Posterior cingulate gyrus (tissue), 11 donors: ENCODE measurements around the gene ZNF202.
A peak's percentile ranks its signal among the peaks of the same experiment; 100 is the strongest.

Source experiments
- DNase-seq, 10 donors: peaks; one replicate each; pipeline versions ENCODE4 v3.0.0 to v3.0.0-alpha.2; 2020 to 2021; ENCODE audit warnings: mixed read lengths in 3 of 10
- intact Hi-C: fragments of 100-400 bp; cut with DNase I; formaldehyde crosslinking; loops from one replicate; pipeline ENCODE4 v1.15.1; 2023

Gene ZNF202

GRCh38 chr11:123684601-123685000, 56.9 kb downstream of the ZNF202 start:
- intact Hi-C loops, result no loop called here
- DNase-seq, result no peak

GRCh38 chr11:123683428-123684170, 57.9 kb downstream of the ZNF202 start:
- no peak for DNase-seq
- intact Hi-C loops, result no loop called here

GRCh38 chr11:123682696-123683410, 58.6 kb downstream of the ZNF202 start:
- peak in 2 of 10 donors; percentile 10 to 13 for DNase-seq
- intact Hi-C loops, result no loop called here

- DNase-seq, result no peak
- intact Hi-C loops, result no loop called here
Observed at GRCh38 chr11:123681030-123681429, 60.4 kb downstream of the ZNF202 start.

GRCh38 chr11:123678246-123678645, 63.2 kb downstream of the ZNF202 start:
- intact Hi-C loops, result no loop called here
- no peak for DNase-seq

GRCh38 chr11:123677510-123677909, 64.0 kb downstream of the ZNF202 start:
- no peak for DNase-seq
- intact Hi-C loops, result no loop called here

- no peak for DNase-seq
- intact Hi-C loops, result no loop called here
Observed at GRCh38 chr11:123674297-123674696, 67.2 kb downstream of the ZNF202 start.
